SU-DHL-6 (cell line): ENCODE results near the gene BTBD19.
"Not testable (repeated sequence)": the region's sequence is repeated elsewhere in the genome, so short reads cannot be mapped to it uniquely, and the experiment has no call there.

Source experiments
- CTCF ChIP-seq: fragments of 200-600 bp; sonication (generic); IDR thresholded peaks from one replicate; pipeline ENCODE4 v1.5.1; 2017; ENCODE audit warnings: antibody characterized with exemption, mild to moderate bottlenecking, low read length, moderate library complexity; ENCODE audit not compliant: insufficient read depth, poor library complexity, severe bottlenecking
- EZH2phosphoT487 ChIP-seq: fragments of 200-600 bp; sonication (generic), shearing (Covaris generic); conservative IDR thresholded peaks from 2 replicates; pipeline ENCODE4 v1.6.1; 2018; ENCODE audit warnings: mild to moderate bottlenecking, antibody characterized with exemption, low read length, moderate library complexity, mixed read lengths

GRCh38 chr1:44838294-44838693 is 30.0 kb downstream of the BTBD19 start:
- not testable (repeated sequence) for TF ChIP-seq CTCF, EZH2phosphoT487
